Measurements from ENCODE around the gene SLC44A1.

GRCh38 chr9:105206496-105206820, 38.0 kb upstream of the SLC44A1 start:
- TF ChIP-seq BHLHE40 (IDR thresholded peaks at IDR 0.05; ENCODE audit: borderline replicate concordance) = no peak
- no peak for TF ChIP-seq SP1 (IDR thresholded peaks at IDR 0.05)
- TF ChIP-seq ELF4 (IDR thresholded peaks at IDR 0.05) = no peak
- no peak for TF ChIP-seq ARNT (IDR thresholded peaks at IDR 0.05)
